GM12878 (cell line): ENCODE measurements around the gene PELI2. TPM values are rescaled to one million over a fixed set of nuclear protein-coding genes. Genes with fewer than 3 reads are reported as not detected.

Experiments used
- ATAC-seq: fragments of 200-7000 bp; cut with Tn5 transposase; 3 replicates; pipeline ENCODE4 v1.9.1; 2020; ENCODE audit warnings: mild to moderate bottlenecking, moderate library complexity
- BruUV-seq: library from RNA; stranded (reverse); fragments of 400-500 nt; replicated peaks from 2 replicates; lab custom pipeline; 2021; lab: Mats Ljungman, UMichigan
- CTCF ChIA-PET: fragments of 300-600 bp; sonication (Branson Sonifier 250); formaldehyde crosslinking; extraction: SDS; loops from one replicate; lab custom pipeline; 2021; ENCODE audit warnings: inconsistent platforms; lab: Yijun Ruan, JAX
- POLR2A ChIA-PET: fragments of 350-600 bp; formaldehyde crosslinking; extraction: SDS; loops from one replicate; lab custom pipeline; 2021; ENCODE audit warnings: inconsistent platforms; lab: Charles Lee
- RAD21 ChIA-PET: fragments of 300-600 bp; sonication (Branson Sonifier 250); formaldehyde crosslinking; loops from one replicate; lab custom pipeline; 2023; ENCODE audit warnings: antibody characterized with exemption; ENCODE audit not compliant: unreplicated experiment; lab: Charles Lee
- SMC1A ChIA-PET: fragments of 300-600 bp; sonication (Branson Sonifier 250); formaldehyde crosslinking; loops from one replicate; lab custom pipeline; 2023; ENCODE audit not compliant: unreplicated experiment, uncharacterized antibody; lab: Charles Lee
- DNase-seq: peaks from one replicate; pipeline ENCODE4 v3.0.0-alpha.2; 2011; ENCODE audit warnings: low read depth, low spot score
- FAIRE-seq: peaks from 3 replicates; lab custom pipeline; 2011; peaks lifted over from hg19 to GRCh38; lab: Jason Lieb, UNC
- H2AFZ ChIP-seq: 2 replicates; pipeline ENCODE4 v1.6.0; 2011; ENCODE audit warnings: low read depth, low read length, control low read depth; ENCODE audit not compliant: control insufficient read depth
- H3K27ac ChIP-seq: 2 replicates; pipeline ENCODE4 v1.5.1; 2011; ENCODE audit warnings: control low read depth; ENCODE audit not compliant: control insufficient read depth, insufficient read depth
- H3K27me3 ChIP-seq, 2 experiments: replicated peaks in 1 of 2; 2 replicates each; pipeline versions ENCODE4 v1.6.0 to v1.6.1; 2011; ENCODE audit warnings: low read length in 1 of 2; ENCODE audit not compliant: control insufficient read depth in 2 of 2, insufficient read depth in 2 of 2
- H3K36me3 ChIP-seq, 2 experiments: 2 replicates each; pipeline ENCODE4 v1.5.1; 2011; ENCODE audit warnings: low read length in 1 of 2; ENCODE audit not compliant: control insufficient read depth in 2 of 2, insufficient read depth in 2 of 2
- H3K4me1 ChIP-seq: 2 replicates; pipeline ENCODE4 v1.6.1; 2011; ENCODE audit warnings: mild to moderate bottlenecking, low read length, moderate library complexity, mixed read lengths; ENCODE audit not compliant: control insufficient read depth, insufficient read depth
- H3K4me2 ChIP-seq: 2 replicates; pipeline ENCODE4 v1.6.0; 2011; ENCODE audit warnings: control low read depth; ENCODE audit not compliant: control insufficient read depth, insufficient read depth
- H3K4me3 ChIP-seq: fragments of 200-600 bp; sonication (generic); 2 replicates; pipeline ENCODE4 v1.5.1; 2016
- H3K79me2 ChIP-seq: 2 replicates; pipeline ENCODE4 v1.6.0; 2011; ENCODE audit warnings: low read length; ENCODE audit not compliant: control insufficient read depth, insufficient read depth
- H3K9ac ChIP-seq: 2 replicates; pipeline ENCODE4 v1.8.0; 2011; ENCODE audit warnings: low read length, control low read depth, mixed read lengths; ENCODE audit not compliant: control insufficient read depth, insufficient read depth
- H3K9me3 ChIP-seq: replicated peaks from 3 replicates; pipeline ENCODE4 v1.5.1; 2011; ENCODE audit warnings: mild to moderate bottlenecking, low read length; ENCODE audit not compliant: control insufficient read depth, insufficient read depth
- H4K20me1 ChIP-seq: 2 replicates; pipeline ENCODE4 v1.6.0; 2011; ENCODE audit not compliant: control insufficient read depth, insufficient read depth
- CHD2 ChIP-seq: IDR thresholded peaks from 2 replicates; pipeline ENCODE4 v1.6.1; 2011; ENCODE audit warnings: low read depth, low read length, improper control_type of control experiment, borderline replicate concordance
- EED ChIP-seq: sonication (generic); IDR thresholded peaks from 2 replicates; pipeline ENCODE4 v1.6.1; 2016; ENCODE audit warnings: antibody characterized with exemption, low read depth
- JUND ChIP-seq: IDR thresholded peaks from 2 replicates; pipeline ENCODE4 v1.6.1; 2012; ENCODE audit warnings: low read depth, mild to moderate bottlenecking, low read length, improper control_type of control experiment, moderate library complexity
- KDM1A ChIP-seq: fragments of 200-600 bp; sonication (generic); IDR thresholded peaks from 2 replicates; pipeline ENCODE4 v1.6.1; 2016; ENCODE audit warnings: borderline replicate concordance
- MYB ChIP-seq: fragments of 150-350 bp; IDR thresholded peaks from 2 replicates; pipeline ENCODE4 v1.6.1; 2014; ENCODE audit warnings: mild to moderate bottlenecking, low read depth, low read length, borderline replicate concordance
- SKIL ChIP-seq: fragments of 450-650 bp; IDR thresholded peaks from 2 replicates; pipeline ENCODE4 v1.6.1; 2017; ENCODE audit warnings: mild to moderate bottlenecking, low read depth, inconsistent platforms; ENCODE audit not compliant: poor library complexity, severe bottlenecking
- TCF7 ChIP-seq: IDR thresholded peaks from 2 replicates; pipeline ENCODE4 v1.6.1; 2014; ENCODE audit warnings: antibody characterized with exemption, borderline replicate concordance
- ZBTB4 ChIP-seq: fragments of 450-650 bp; formaldehyde crosslinking; IDR thresholded peaks from 2 replicates; pipeline ENCODE4 v1.4.0; 2022; ENCODE audit warnings: mild to moderate bottlenecking, moderate library complexity
- ZNF217 ChIP-seq: fragments of 450-650 bp; IDR thresholded peaks from 2 replicates; pipeline ENCODE4 v1.6.1; 2017; ENCODE audit warnings: antibody characterized with exemption, mild to moderate bottlenecking
- WGBS: methylation state at CpG from one replicate; pipeline ENCODE4 v1.1.6; 2016; ENCODE audit warnings: low lambda C conversion rate; ENCODE audit not compliant: insufficient replicate concordance, insufficient coverage; ENCODE audit errors: missing lambda C conversion rate; 5-methylcytosine and 5-hydroxymethylcytosine counted together
- in situ Hi-C: fragments of 300-500 bp; cut with MboI; formaldehyde crosslinking; loops from 9 replicates; pipeline ENCODE4 v1.14.3; 2018; ENCODE audit warnings: mixed read lengths
- intact Hi-C: fragments of 100-400 bp; cut with micrococcal nuclease; formaldehyde crosslinking; loops from one replicate; pipeline ENCODE4 v1.14.2; 2022; ENCODE audit not compliant: unreplicated experiment
- polyA plus RNA-seq, 11 experiments: library from polyadenylated mRNA; depleted of rRNA in 4 of 11; unstranded in 6 of 11; stranded (reverse) in 5 of 11; fragments of >200 nt; fragmentation: Nextera tagmentation in 4 of 11; fragmentation: Illumina TruSeq in 1 of 11; extraction: Ambion mirVana in 4 of 11; extraction: Trizol in 1 of 11; gene quantifications; 1 replicate in 1 of 11; 2 replicates in 10 of 11; pipeline versions ENCODE4 v1.2.1 to v1.2.3, GENCODE V29; 2011 to 2016; ENCODE audit warnings: inconsistent platforms in 2 of 11, missing spikeins in 2 of 11, low read depth in 1 of 11
- total RNA-seq, 4 experiments: library from RNA; depleted of rRNA in 3 of 4; stranded (reverse); fragments of >200 nt in 3 of 4; fragmentation: Illumina TruSeq in 1 of 4; extraction: Trizol in 1 of 4; gene quantifications; 2 replicates each; pipeline versions ENCODE4 v1.2.1 to v1.2.3, GENCODE V29; 2013 to 2021
- TF ChIP-seq, protein P1 (sequence below): IDR thresholded peaks from 2 replicates; pipeline ENCODE4 v1.6.1; 2011; ENCODE audit warnings: borderline replicate concordance, low read depth, mild to moderate bottlenecking, moderate library complexity, mixed read lengths, low read length; ENCODE audit not compliant: insufficient read depth; ENCODE audit errors: extremely low read length
- TF ChIP-seq, protein P2 (sequence below): IDR thresholded peaks from 2 replicates; pipeline ENCODE4 v1.6.1; 2012; ENCODE audit warnings: improper control_type of control experiment, low read depth, low read length; ENCODE audit not compliant: insufficient replicate concordance

PELI2 gene
- total and polyA plus RNA-seq, 10 of the 15 experiments (the other 5 are each of a cell fraction or from before 2014, with no cell fraction given): under 0.01 to 0.10 (median 0.01) TPM; not detected in 3

DNA sequence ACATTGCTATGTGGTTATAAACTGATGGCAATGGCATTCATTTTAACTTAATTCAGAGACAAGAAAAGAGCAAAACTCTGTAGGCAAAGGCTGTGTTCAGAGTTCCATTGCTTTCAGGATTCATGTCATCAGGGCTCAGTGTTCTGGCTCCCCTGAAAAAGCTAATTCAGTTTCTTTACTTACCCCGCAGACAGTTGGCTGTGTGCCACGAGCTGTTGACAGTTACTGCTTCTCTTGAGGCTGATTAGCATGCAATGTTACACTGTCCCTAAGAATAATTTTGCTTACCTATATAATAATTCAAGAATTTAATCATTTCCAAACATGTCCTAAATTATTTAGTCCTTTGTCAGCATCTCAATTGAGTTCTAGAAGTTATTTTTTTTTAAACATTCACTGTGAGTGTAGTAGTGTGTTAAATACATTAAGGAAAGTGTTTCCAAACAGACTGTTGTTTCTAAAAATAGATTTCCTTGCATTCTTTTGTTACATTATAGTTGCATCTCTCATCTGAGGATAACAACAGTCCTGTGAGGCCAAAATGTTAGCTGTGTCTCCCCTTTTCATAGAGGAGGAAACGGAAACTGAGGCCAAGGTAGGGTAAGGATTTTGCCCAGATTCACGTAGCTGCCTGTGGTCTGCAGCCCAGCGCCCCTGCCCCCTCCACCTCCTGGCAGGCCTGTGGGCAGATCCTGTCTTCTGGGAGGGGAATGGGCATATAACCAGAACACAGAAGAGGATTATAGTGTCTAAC is 98.6 kb downstream of the PELI2 start:
- DNase-seq (no peak), ATAC-seq (no peak), FAIRE-seq (no peak)
- ChIA-PET POLR2A (no interaction called here), RAD21 (no interaction called here), CTCF (no interaction called here), SMC1A (no interaction called here)
- no peaks in the 10 kb centered on the region for H4K20me1 ChIP-seq
- H2AFZ ChIP-seq: no peak overlapping the region
- H3K27me3 ChIP-seq: no peaks in the 10 kb centered on the region; a peak in 2 of 4 replicates
- no peak overlapping the region for H3K4me2 ChIP-seq
- H3K79me2 ChIP-seq: no peaks in the 10 kb centered on the region
- no peaks in the 10 kb centered on the region for H3K9me3 ChIP-seq
- no peak overlapping the region for H3K4me3 ChIP-seq
- intact Hi-C loops: no loop called here
- 0% methylated on average over 5 of the region's 5 CpGs for WGBS
- no TSS peak for BruUV-seq
- no peaks in the 10 kb centered on the region for H3K36me3 ChIP-seq
- in situ Hi-C loops: no loop called here
- H3K27ac ChIP-seq: no peak overlapping the region
- H3K4me1 ChIP-seq: no peaks in the 10 kb centered on the region
- no peak overlapping the region for H3K9ac ChIP-seq
- TF ChIP-seq, protein P1, sequence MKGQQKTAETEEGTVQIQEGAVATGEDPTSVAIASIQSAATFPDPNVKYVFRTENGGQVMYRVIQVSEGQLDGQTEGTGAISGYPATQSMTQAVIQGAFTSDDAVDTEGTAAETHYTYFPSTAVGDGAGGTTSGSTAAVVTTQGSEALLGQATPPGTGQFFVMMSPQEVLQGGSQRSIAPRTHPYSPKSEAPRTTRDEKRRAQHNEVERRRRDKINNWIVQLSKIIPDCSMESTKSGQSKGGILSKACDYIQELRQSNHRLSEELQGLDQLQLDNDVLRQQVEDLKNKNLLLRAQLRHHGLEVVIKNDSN: no peak
- TF ChIP-seq MYB: no peak
- no peak for TF ChIP-seq TCF7
- no peak for TF ChIP-seq KDM1A
- TF ChIP-seq ZNF217: no peak
- TF ChIP-seq ZBTB4: no peak
- no peak for TF ChIP-seq CHD2
- no peak for TF ChIP-seq SKIL
- TF ChIP-seq, protein P2, sequence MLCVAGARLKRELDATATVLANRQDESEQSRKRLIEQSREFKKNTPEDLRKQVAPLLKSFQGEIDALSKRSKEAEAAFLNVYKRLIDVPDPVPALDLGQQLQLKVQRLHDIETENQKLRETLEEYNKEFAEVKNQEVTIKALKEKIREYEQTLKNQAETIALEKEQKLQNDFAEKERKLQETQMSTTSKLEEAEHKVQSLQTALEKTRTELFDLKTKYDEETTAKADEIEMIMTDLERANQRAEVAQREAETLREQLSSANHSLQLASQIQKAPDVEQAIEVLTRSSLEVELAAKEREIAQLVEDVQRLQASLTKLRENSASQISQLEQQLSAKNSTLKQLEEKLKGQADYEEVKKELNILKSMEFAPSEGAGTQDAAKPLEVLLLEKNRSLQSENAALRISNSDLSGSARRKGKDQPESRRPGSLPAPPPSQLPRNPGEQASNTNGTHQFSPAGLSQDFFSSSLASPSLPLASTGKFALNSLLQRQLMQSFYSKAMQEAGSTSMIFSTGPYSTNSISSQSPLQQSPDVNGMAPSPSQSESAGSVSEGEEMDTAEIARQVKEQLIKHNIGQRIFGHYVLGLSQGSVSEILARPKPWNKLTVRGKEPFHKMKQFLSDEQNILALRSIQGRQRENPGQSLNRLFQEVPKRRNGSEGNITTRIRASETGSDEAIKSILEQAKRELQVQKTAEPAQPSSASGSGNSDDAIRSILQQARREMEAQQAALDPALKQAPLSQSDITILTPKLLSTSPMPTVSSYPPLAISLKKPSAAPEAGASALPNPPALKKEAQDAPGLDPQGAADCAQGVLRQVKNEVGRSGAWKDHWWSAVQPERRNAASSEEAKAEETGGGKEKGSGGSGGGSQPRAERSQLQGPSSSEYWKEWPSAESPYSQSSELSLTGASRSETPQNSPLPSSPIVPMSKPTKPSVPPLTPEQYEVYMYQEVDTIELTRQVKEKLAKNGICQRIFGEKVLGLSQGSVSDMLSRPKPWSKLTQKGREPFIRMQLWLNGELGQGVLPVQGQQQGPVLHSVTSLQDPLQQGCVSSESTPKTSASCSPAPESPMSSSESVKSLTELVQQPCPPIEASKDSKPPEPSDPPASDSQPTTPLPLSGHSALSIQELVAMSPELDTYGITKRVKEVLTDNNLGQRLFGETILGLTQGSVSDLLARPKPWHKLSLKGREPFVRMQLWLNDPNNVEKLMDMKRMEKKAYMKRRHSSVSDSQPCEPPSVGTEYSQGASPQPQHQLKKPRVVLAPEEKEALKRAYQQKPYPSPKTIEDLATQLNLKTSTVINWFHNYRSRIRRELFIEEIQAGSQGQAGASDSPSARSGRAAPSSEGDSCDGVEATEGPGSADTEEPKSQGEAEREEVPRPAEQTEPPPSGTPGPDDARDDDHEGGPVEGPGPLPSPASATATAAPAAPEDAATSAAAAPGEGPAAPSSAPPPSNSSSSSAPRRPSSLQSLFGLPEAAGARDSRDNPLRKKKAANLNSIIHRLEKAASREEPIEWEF: no peak
- TF ChIP-seq EED: no peak
- TF ChIP-seq JUND: no peak
